HG02763 (cell line): ENCODE measurements around the gene PTPRK.

Experiments used
- ATAC-seq: cut with Tn5 transposase; IDR thresholded peaks from one replicate; pipeline ENCODE4 v1.9.1; 2021; ENCODE audit warnings: mild to moderate bottlenecking, moderate library complexity; ENCODE audit not compliant: unreplicated experiment

The PTPRK gene

GRCh38 chr6:128520436-128521281 lies at the start of gene PTPRK:
TSS of gene PTPRK (minus strand) at chr6:128520599. CDS start at chr6:128520358, 241 bp downstream.
- peak; percentile 92 for ATAC-seq

- ATAC-seq, result no peak
Measured at GRCh38 chr6:128567029-128567428, 46.6 kb upstream of the PTPRK start.

GRCh38 chr6:128560966-128561365 lies 40.6 kb upstream of the PTPRK start:
- ATAC-seq, result no peak

- no peak for ATAC-seq
Measured at GRCh38 chr6:128558924-128559323, 38.5 kb upstream of the PTPRK start.

- peak; percentile 53 for ATAC-seq
Measured at GRCh38 chr6:128558021-128558420, 37.6 kb upstream of the PTPRK start.

- no peak for ATAC-seq
Measured at GRCh38 chr6:128557081-128557480, 36.7 kb upstream of the PTPRK start.

GRCh38 chr6:128554302-128554701 lies 33.9 kb upstream of the PTPRK start:
- no peak for ATAC-seq

GRCh38 chr6:128541261-128541660 lies 20.9 kb upstream of the PTPRK start:
- ATAC-seq, result no peak

GRCh38 chr6:128538763-128539162 lies 18.4 kb upstream of the PTPRK start:
- no peak for ATAC-seq

- ATAC-seq, result no peak
Measured at GRCh38 chr6:128532827-128533226, 12.4 kb upstream of the PTPRK start.

GRCh38 chr6:128532136-128532535 lies 11.7 kb upstream of the PTPRK start:
- no peak for ATAC-seq

GRCh38 chr6:128531696-128532095 lies 11.3 kb upstream of the PTPRK start:
- ATAC-seq, result no peak

- ATAC-seq, result no peak
Measured at GRCh38 chr6:128528241-128528640, 7.8 kb upstream of the PTPRK start.

GRCh38 chr6:128527375-128527774 lies 7.0 kb upstream of the PTPRK start:
- no peak for ATAC-seq

- ATAC-seq, result no peak
Measured at GRCh38 chr6:128526152-128526914, 5.9 kb upstream of the PTPRK start.

- ATAC-seq, result no peak
Measured at GRCh38 chr6:128525406-128525805, 5.0 kb upstream of the PTPRK start.

- ATAC-seq, result no peak
Measured at GRCh38 chr6:128521282-128521632, 858 bp upstream of the PTPRK start.

- peak; percentile 19 for ATAC-seq
Measured at GRCh38 chr6:128519931-128520435, 416 bp downstream of the PTPRK start.

GRCh38 chr6:128519132-128519930 lies 1.1 kb downstream of the PTPRK start:
- peak; percentile 10 for ATAC-seq

GRCh38 chr6:128518434-128519131 lies 1.8 kb downstream of the PTPRK start:
- ATAC-seq, result no peak
